ENCODE data around the gene TLCD2. TPM values are rescaled to one million over a fixed set of nuclear protein-coding genes. Genes with fewer than 3 reads are reported as not detected.
"Not testable (repeated sequence)": the region's sequence is repeated elsewhere in the genome, so short reads cannot be mapped to it uniquely, and the experiment has no call there.

Gene TLCD2
- polyA plus RNA-seq, 1 experiment: 2.5 TPM

DNA sequence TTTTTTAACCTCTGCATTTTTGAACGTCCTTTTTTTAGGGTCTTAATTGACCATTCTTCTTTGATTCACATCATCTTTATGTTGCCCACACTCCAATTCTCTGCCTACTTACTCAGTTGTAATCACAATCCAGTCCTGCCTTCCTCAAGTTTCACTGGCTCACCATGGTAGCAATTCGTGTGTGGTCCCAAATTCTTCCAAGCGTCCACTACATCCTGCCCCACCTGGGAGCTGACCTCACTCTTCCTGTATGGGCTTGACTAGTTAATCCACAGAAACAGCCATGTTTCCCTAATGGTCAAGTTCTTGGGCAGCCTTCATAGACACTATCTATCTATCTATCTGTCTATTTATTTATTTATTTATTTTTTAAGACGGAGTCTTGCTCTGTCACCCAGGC is 7.1 kb downstream of the TLCD2 start:
- ChIA-PET CTCF (no interaction called here), POLR2A (interaction anchor here (0.7 kb wide), 1 partner anchor 13 kb away, joined by 5 read pairs; no protein-coding TSS in a partner anchor)
- no peak overlapping the region for H3K4me3 ChIP-seq (ENCODE audit: low read depth, low read length)
- peaks cover 2% of the 10 kb centered on the region for H3K36me3 ChIP-seq (ENCODE audit: control insufficient read depth, insufficient read depth, low read length)
- TF ChIP-seq, protein P1, sequence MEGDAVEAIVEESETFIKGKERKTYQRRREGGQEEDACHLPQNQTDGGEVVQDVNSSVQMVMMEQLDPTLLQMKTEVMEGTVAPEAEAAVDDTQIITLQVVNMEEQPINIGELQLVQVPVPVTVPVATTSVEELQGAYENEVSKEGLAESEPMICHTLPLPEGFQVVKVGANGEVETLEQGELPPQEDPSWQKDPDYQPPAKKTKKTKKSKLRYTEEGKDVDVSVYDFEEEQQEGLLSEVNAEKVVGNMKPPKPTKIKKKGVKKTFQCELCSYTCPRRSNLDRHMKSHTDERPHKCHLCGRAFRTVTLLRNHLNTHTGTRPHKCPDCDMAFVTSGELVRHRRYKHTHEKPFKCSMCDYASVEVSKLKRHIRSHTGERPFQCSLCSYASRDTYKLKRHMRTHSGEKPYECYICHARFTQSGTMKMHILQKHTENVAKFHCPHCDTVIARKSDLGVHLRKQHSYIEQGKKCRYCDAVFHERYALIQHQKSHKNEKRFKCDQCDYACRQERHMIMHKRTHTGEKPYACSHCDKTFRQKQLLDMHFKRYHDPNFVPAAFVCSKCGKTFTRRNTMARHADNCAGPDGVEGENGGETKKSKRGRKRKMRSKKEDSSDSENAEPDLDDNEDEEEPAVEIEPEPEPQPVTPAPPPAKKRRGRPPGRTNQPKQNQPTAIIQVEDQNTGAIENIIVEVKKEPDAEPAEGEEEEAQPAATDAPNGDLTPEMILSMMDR (IDR thresholded peaks at IDR 0.05; ENCODE audit: insufficient read depth, low read depth, low read length): no peak
- DNase-seq (ENCODE audit: low read depth): no peak
- H3K27me3 ChIP-seq (ENCODE audit: control insufficient read depth, insufficient read depth, low read length): no peaks in the 10 kb centered on the region

DNA sequence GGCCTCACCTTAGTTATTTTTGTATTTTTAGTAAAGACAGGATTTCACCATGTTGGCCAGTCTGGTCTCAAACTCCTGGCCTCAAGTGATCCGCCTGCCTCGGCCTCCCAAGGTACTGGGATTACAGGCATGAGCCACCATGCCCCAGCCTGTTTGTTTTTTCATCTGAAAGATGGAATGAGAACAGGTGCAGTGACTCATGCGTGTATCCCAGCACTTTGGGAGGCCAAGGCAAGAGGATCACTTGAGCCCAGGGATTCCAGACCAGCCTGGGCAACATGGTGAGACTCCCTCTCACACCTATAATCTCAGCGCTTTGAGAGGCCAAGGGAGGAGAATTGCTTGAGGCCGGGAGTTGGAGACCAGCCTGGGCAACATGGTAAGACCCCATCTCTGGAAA is 10.3 kb downstream of the TLCD2 start:
- H3K36me3 ChIP-seq (ENCODE audit: control insufficient read depth, insufficient read depth, low read length); H3K4me3 ChIP-seq (ENCODE audit: low read depth, low read length); CTCF ChIA-PET; DNase-seq (ENCODE audit: low read depth); POLR2A ChIA-PET; H3K27me3 ChIP-seq (ENCODE audit: control insufficient read depth, insufficient read depth, low read length): not testable (repeated sequence)

DNA sequence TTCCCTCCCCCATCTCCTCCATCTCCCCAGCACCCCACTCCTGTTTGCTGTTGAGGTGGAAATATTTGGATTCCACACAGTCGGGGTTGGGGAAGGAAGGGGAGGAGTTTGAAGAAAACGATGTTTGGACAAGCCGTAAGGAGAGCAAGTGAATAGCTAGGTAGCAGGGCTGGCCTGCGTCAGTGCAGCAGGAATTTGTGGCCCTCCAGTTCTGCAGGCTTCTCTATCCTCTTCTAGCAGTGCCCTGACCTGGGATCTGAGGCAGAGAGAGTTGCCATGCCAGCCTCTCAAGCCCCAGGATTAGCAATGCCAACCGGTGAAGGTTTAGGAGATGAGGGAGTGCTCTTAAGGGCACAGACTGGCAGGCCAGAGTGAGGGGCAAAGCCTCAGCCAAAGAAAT is 12.5 kb downstream of the TLCD2 start:
- TF ChIP-seq, protein P1 (IDR thresholded peaks at IDR 0.05; ENCODE audit: insufficient read depth, low read depth, low read length): no peak
- Histone ChIP-seq H3K27me3 (ENCODE audit: control insufficient read depth, insufficient read depth, low read length) (no peaks in the 10 kb centered on the region), H3K4me3 (ENCODE audit: low read depth, low read length) (no peak overlapping the region), H3K36me3 (ENCODE audit: control insufficient read depth, insufficient read depth, low read length) (no peaks in the 10 kb centered on the region)
- CTCF ChIA-PET: no interaction called here
- POLR2A ChIA-PET: no interaction called here
- no peak for DNase-seq (ENCODE audit: low read depth)

DNA sequence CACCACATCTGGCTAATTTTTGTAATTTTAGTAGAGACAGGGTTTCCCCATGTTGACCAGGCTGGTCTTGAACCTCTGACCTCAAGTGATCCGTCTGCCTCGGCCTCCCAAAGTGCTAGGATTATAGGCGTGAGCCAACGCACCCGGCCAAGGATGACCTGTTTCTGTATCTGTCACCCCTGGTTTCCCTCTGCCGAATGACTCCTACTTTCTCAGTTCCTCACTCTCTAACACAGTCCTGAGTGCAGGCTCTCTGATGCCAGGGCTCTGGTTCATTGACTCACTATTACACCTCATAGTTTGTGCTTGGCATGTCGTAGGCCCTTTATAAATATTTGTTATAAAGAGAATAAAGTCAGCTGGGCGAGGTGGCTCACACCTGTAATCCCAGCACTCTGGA is 14.8 kb downstream of the TLCD2 start:
- Histone ChIP-seq H3K27me3 (ENCODE audit: control insufficient read depth, insufficient read depth, low read length) (no peaks in the 10 kb centered on the region), H3K36me3 (ENCODE audit: control insufficient read depth, insufficient read depth, low read length) (no peaks in the 10 kb centered on the region), H3K4me3 (ENCODE audit: low read depth, low read length) (no peak overlapping the region)
- POLR2A ChIA-PET: no interaction called here
- TF ChIP-seq, protein P1 (IDR thresholded peaks at IDR 0.05; ENCODE audit: insufficient read depth, low read depth, low read length): no peak
- CTCF ChIA-PET: no interaction called here
- DNase-seq (ENCODE audit: low read depth): no peak

DNA sequence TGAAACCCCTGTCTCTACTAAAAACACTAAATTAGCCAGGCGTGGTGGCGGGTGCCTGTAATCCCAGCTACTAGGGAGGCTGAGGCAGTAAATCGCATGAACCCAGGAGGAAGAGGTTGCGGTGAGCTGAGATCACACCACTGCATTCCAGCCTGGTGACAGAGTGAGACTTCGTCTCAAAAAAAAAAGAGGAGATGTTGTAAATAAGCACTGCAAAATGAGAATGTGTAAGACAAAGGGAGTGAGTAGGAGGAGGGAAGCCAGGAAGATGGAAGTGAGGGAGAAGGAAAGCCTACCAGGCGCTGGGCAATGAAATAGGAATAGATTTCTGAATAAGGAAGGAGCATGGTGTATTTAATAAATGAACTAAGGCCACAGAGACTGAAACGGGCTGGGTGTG is 16.8 kb downstream of the TLCD2 start:
- H3K36me3 ChIP-seq (ENCODE audit: control insufficient read depth, insufficient read depth, low read length): no peaks in the 10 kb centered on the region
- H3K27me3 ChIP-seq (ENCODE audit: control insufficient read depth, insufficient read depth, low read length): no peaks in the 10 kb centered on the region
- TF ChIP-seq, protein P1 (IDR thresholded peaks at IDR 0.05; ENCODE audit: insufficient read depth, low read depth, low read length): no peak
- H3K4me3 ChIP-seq (ENCODE audit: low read depth, low read length): no peak overlapping the region
- no peak for DNase-seq (ENCODE audit: low read depth)
- CTCF ChIA-PET: no interaction called here
- POLR2A ChIA-PET: interaction anchor here (0.6 kb wide), 1 partner anchor 24 kb away, joined by 3 read pairs; no protein-coding TSS in a partner anchor

DNA sequence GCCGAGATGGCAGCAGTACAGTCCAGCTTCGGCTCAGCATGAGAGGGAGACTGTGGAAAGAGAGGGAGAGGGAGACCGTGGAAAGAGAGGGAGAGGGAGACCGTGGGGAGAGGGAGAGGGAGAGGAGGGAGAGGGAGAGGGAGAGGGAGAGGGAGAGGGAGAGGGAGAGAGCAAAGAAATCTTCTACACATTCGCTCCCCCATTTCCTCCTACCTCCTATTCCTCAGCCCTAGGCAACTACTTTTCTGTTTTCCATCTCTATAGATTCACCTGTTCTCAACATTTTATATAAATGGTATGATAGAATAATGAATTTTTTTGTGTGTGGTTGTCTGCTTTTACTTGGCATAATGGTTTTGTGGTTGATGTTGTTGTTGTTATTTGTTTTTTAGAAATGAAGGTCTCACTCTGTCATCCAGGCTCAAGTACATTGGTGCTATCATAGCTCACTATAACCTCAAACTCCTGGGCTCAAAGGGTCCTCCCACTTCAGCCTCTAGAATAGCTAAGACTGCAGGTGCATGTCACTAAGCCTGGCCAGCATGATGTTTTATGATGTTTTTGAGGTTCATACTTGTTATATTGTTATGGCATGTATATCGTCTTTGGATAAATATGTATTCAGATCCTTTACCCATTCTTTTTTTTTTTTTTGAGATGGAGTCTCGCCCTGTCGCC is 19.5 kb downstream of the TLCD2 start:
- TF ChIP-seq, protein P1 (IDR thresholded peaks at IDR 0.05; ENCODE audit: insufficient read depth, low read depth, low read length): no peak
- DNase-seq (ENCODE audit: low read depth): no peak
- CTCF ChIA-PET: interaction anchor here (0.9 kb wide), 1 partner anchor 31 kb away, joined by 4 read pairs; no protein-coding TSS in a partner anchor
- Histone ChIP-seq H3K36me3 (ENCODE audit: control insufficient read depth, insufficient read depth, low read length) (no peaks in the 10 kb centered on the region), H3K4me3 (ENCODE audit: low read depth, low read length) (no peak overlapping the region), H3K27me3 (ENCODE audit: control insufficient read depth, insufficient read depth, low read length) (no peaks in the 10 kb centered on the region)
- POLR2A ChIA-PET: no interaction called here

DNA sequence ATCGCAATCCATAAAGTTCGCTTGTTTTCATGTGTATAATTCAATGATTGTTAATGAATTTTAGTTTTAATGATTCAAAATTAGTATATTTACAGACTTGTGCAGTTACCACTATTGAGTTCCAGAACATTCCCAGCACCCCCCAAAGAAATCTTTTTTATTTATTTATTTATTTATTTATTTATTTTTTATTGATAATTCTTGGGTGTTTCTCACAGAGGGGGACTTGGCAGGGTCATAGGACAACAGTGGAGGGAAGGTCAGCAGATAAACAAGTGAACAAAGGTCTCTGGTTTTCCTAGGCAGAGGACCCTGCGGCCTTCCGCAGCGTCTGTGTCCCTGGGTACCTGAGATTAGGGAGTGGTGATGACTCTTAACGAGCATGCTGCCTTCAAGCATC is 21.8 kb downstream of the TLCD2 start:
- DNase-seq (ENCODE audit: low read depth); POLR2A ChIA-PET; H3K27me3 ChIP-seq (ENCODE audit: control insufficient read depth, insufficient read depth, low read length); CTCF ChIA-PET; H3K36me3 ChIP-seq (ENCODE audit: control insufficient read depth, insufficient read depth, low read length); H3K4me3 ChIP-seq (ENCODE audit: low read depth, low read length): not testable (repeated sequence)

All from BJ (cell line).